Measurements from ENCODE around the gene RADIL.
A peak's percentile ranks its signal among the peaks of the same experiment; 100 is the strongest.
"Not testable (repeated sequence)": the region's sequence is repeated elsewhere in the genome, so short reads cannot be mapped to it uniquely, and the experiment has no call there.

The RADIL gene

DNA sequence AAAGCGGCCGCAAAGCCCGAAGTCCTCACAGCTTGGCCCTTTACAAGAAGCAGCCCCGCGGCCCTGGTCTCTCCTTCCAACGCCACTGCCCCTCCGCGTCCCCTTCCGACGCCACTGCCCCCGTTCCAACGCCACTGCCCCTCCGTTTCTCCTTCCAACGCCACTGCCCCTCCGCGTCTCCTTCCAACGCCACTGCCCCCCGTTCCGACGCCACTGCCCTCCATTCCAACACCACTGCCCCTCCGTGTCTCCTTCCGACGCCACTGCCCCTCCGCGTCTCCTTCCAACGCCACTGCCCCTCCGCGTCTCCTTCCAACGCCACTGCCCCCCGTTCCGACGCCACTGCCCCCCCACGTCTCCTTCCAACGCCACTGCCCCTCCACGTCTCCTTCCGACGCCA lies 75.0 kb downstream of the RADIL start:
- DNase-seq (ENCODE audit: low read depth in 2 of 2) = no peak

DNA sequence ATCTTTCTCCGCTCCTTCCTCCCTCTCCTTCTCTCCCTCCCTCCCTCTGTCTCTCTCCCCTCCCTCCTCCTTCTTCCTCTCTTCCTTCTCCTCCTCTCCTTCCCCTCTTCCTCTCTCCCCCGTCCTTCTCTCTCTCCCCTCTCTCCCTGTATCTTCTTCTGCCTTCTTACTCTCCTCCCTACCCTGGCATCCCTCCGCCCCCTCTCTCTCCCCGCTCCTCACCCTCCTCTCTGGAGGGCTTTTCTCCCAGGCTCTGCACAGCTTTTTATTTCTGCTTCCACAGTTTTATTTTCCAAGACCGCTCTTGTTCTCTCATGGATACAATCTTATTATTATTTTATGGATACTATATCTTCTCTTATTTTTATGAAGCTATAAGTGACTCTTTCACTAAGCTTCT lies 75.5 kb downstream of the RADIL start:
- DNase-seq (ENCODE audit: low read depth in 2 of 2) = no peak

DNA sequence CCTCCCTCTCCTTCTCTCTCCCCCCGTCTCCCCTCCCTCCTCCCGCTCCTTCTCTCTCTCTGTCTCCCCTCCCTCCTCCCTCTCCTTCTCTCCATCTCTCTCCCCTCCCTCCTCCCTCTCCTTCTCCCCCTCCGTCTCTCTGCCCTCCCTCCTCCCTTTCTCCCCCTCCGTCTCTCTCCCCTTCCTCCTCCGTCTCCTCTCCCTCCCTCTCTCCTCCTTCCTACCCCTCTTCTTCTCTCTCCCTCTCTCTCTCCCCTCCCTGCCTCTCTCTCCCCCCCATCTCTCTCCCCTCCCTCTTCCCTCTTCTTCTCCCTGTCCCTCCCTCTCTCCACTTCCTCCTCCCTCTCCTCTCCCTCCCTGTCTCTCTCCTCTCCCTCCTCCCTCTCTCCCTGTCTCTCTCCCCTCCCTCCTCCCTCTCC lies 75.9 kb downstream of the RADIL start:
- no peak for DNase-seq (ENCODE audit: low read depth in 2 of 2)

DNA sequence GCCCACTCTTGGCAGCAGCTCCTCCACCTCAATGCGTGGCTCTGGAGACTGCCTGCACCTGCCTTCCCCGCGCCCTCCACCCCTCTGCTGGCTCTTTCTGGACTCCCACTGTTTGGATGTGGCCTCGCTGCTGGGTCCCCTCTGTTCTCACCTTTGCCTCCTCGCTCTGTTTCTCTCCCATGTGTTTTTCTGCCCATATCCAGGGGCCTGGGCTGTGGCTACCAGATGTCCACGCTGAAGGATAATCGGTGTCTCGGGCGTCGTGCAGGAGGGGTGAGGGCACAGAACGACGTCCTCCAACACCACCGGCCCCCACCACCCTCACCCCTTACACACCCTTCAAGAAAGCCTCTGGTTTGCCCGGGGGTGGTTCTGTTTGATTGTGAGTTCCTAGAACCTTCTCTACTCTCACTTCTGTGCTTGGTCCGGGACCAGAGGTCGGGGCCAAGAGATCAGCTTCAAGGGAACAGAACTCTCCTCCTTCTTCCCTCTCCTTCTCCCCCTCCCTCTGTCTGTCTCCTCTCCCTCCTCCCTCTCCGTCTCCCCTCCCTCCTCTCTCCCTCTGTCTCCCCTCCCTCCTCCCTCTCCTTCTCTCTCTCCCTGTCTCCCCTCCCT lies 76.4 kb downstream of the RADIL start:
- DNase-seq (ENCODE audit: low read depth in 2 of 2) = no peak

DNA sequence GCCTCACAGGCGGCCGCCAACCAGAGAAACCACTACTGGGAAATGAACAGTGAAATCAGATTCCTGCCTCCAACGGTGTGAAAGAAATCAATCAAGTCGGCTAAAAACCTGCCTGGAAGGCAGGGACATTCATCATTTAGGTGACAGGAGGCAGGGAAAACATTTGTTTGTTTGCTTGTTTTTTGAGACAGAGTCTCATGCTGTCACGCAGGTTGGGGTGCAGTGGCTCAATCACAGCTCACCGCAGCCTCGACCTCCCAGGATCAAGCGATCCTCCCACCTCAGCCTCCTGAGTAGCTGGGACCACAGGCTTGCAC lies 77.6 kb downstream of the RADIL start:
- no peak for DNase-seq (ENCODE audit: low read depth in 2 of 2)

DNA sequence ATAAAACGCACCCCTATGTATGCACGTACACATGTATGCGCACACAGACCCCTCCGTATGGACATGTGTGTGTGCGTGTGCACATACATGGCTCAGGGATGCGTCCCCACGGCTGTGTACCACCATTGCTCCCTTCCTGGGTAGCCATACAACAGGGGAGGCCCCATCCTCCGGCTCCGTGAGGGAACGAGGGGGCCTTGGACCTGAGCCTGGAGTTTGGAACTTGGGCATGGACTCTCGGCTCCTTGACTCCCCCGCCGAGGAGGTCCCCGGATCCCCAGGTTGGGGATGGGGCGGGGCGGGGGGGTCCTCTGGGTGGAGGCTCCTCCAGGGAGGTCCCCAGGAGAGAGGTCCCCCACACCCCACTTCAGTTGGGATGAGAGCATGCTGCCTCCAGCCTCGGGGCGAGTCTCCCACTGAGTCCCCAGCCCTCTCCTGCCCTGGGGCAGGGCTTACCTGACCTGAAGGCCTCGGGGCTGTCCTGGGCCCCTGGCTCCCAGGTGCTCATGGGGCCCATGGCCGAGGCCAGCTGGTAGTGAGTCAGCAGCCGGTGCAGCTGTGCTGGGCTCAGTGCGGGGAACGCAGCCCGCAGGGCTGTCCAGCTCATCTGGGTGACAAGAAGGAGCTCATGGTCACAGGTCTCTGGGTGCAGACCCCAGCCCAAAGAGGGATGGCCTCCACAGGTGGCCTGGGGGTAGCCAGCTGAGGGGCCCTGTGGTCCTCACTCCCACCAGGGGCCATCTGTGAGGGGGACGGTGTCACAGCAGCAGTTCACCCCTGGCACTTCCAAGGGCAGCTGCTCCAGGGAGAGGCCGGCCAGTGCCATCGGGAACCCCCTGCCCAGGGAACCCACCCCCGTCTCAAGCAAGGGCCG lies 78.2 kb downstream of the RADIL start:
- DNase-seq (ENCODE audit: low read depth in 2 of 2) = no peak

DNA sequence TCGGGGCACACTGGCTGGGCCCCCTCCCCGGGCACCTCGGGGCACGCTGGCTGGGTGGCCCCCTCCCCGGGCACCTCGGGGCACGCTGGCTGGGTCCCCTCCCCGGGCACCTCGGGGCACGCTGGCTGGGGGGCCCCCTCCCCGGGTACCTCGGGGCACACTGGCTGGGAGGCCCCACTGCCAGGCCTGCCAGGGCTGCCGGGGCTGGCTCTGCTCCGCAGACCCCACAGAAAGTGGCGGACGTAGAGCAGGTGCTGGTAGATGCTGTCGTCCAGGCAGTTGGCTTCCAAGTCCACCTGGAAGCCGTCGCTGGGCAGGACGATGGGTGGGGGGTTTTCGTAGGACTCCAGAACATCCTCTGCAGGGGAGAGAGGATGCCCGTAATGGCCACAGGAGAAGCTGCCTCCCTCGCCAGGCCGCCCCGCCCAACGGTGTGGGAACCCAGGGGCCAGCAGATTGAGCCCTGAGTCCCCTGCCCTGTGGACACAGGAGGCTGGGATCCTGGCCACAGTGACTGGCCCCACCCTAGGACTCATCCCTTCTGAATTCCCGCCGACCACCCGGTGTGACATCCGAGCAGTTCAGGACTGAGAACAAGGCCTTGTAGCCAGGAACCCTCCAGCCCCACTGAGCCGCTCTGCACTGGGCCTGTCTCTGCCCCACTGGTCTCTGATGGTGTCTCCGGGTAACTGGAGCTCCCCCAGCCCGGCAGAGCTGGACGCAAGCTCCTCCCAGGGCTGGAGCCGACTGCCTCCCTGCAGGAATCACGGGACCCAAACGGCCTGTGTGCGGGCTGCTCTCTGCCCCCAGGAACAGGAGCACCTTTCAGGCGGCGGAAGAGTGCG lies 79.9 kb downstream of the RADIL start:
- DNase-seq (ENCODE audit: low read depth in 2 of 2) = no peak

DNA sequence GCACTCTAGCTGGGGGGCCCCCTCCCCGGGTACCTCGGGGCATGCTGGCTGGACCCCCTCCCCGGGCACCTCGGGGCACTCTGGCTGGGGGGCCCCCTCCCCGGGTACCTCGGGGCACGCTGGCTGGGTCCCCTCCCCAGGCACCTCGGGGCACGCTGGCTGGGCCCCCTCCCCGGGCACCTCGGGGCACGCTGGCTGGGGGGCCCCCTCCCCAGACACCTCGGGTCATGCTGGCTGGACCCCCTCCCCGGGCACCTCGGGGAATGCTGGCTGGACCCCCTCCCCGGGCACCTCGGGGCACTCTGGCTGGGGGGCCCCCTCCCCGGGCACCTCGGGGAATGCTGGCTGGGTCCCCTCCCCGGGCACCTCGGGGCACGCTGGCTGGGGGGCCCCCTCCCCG lies 80.9 kb downstream of the RADIL start:
- DNase-seq (ENCODE audit: low read depth in 2 of 2) = not testable (repeated sequence)

DNA sequence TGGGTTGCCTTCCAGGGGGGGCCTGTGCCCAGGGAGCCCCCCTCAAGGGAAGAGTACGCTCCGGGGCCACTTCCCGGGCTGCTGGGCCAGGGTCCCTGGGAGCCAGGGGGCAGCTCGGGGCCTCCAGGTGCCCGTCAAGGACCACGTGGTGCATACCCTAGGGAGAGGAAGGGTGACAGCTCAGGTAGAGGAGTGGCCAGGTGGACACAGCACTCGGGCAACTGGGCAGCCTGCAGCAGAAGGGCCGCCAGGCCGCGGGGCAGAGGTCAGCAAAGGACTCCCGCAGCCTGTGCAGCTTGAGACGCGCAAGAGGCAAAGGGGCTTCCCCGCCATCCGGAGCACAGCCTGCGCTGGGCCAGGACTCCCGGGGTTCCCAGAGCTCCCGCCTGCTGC lies 81.7 kb downstream of the RADIL start:
- no peak for DNase-seq (ENCODE audit: low read depth in 2 of 2)

DNA sequence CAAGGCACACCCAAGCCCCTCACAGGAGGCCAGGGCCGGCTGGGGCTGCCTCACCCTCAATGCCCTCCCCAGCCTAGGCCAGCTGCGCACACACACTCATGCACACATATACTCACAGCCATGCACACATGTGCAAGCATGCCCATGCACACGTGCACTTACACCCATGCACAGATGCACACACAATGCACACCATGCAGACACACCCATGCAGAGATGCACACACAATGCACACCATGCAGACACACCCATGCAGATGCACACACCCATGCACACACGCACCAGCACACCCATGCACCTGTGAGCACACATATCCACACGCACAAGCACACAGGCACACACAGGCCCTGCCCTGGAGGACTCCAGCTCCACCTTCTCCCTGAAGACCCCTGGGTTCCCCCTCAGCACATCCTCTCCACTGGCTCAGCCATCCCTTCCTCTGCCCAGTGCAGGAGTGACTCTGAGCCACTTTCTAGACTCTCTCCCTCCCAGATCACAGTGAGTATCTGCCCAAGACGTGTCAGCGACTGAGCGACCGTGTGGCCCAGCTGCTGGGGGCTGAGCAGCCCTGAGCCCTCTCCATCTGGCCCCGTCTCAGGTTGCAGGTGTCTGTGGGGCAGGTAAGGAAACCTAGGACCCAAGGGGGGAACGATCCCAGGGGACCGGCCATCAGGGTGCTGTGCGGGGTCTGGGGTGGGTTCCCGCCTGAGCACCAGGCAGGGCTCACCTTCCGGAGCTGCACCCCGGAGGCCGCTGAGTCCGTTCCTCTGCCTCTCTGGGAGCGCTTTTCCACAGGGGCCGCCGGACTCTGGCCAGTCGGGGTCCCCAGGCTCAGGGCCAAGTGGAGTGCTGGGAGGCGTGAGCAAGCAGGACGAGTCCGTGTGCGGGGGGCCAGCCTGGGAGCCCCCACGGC lies 82.3 kb downstream of the RADIL start:
- DNase-seq (ENCODE audit: low read depth in 2 of 2) = no peak

DNA sequence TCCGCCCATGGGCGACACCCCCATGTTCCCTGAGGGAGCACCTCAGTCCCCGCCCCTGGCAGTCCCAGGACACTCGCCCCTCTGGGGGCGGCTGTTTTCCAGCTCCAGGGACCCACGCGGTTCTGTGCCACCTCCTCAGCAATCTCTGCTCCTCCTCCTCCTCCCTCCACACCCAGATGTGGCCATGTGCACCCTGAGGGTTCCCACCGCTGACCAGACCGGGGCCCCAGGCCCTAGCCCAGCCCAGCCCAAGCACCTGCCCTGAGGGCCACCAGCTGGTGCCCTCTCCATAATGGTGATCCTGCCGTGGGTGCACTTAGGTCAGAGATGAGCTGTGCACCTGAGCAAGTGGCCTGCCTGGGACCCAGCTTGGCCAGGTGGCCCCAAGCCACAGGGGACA lies 83.0 kb downstream of the RADIL start:
- DNase-seq (ENCODE audit: low read depth in 2 of 2) = no peak

DNA sequence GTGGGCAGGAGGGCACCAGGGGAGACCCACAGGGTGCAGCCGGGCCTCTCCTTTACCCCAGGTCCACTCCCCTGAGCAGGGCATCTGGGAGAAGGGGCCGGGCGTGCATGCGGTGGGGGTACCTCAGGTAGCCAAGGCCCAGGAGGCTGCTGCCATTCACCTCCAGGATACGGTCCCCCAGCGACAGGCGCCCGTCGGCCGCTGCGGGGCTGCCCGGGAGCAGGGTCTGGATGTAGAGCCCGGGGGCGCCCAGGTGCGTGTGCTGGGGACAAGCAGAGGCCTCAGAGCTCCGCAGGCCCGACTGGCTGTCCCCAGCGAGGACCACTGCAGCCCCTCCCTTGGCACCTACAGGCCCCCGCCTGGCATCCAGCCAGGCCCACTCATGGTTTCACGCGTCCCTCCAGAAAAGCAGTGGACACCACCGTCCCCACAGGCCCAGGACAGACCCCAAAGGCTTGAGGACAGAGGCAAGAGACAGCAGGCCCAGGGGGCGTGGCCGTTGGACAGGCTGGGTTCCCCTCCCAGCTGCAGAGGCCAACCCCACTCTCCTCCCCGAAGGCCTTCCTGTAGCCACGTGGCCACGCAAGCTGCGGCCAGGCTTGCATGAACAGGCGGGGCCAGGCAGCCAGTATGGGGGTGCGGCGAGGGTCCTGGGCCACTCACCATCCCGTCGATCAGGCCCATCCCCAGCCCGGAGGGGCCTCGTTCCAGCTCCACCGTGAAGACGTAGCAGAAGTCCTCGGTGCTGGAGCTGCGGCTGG lies 83.8 kb downstream of the RADIL start:
- DNase-seq (ENCODE audit: low read depth in 2 of 2) = no peak

DNA sequence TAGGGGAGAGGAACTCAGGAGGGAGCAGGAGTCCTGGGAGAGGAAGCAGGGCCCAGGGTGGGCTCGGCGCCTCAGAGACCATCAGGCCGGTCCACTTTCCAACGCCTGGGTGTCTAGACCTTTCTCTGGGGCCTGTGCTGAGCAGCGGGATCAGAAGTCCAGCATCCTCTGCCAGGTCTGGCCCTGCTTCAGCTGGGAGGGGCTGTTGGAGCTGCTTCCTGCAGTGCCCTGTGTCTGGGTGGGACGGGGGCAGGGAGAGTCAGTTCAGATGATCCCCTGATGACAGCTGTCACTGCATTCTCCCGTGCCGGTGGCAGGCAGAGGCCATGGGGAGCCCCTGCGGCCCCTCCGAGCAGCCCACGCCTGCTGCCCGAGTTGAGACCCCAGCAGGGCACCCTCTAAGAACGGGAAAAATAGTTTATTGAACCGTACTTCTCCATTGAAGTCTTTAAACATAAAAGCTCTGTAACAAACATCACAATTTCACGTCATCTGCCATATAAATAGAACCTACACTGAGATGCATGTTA lies 84.7 kb downstream of the RADIL start:
- DNase-seq (ENCODE audit: low read depth in 2 of 2) = no peak

DNA sequence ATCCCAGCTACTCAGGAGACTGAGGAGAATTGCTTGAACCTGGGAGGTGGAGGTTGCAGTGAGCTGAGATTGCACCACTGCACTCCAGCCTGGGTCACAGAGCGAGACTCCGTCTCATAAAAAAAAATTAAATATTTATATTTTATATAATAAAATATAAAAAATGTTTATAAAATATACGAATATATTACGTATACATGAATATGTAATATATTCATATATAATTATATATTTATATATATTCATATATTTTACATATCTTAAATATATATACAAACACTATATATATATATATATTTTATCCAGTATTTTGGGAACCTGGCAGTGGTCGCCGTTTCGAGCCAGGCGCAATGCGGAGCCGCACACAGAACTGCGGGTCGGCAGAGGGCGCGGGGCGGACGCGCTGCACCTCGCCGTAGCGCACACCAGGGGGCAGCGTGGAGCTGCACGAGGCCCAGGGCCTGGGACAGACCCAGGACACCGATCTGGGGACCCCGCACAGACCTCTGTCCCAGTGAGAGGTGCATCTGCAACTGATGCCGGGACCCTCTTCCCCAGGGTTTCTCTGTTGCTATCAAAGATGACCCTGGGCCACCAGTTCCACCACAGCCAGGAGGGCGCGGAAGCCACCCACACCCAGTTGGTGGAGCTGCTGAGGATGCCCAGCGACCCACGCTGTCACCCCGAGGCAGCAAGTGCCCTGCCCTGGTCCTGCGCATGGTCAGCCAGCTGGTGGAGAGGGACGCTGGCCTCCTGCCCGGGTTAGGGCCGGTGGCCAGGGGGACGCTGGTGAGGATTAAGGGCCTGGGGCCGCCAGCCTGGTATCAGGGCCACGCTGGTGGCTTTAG lies 85.4 kb downstream of the RADIL start:
- DNase-seq (ENCODE audit: low read depth in 2 of 2) = peak; percentile 32 to 65

DNA sequence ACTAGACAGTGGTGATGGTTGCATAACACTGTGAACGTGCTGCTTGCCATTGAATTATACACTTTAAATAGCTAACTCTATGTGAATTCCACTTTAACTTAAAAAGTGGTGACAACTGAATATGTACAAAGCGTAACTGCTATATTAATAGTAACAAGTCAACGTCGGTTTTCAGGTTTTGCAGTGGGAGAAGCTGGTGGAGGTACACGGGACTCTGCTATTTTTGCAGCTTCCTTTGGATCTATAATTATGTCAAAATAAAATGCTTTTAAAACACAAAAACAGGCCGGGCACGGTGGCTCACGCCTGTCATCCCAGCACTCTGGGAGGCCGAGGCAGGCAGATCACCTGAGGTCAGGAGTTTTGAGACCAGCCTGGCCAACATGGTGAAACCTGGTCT lies 87.1 kb downstream of the RADIL start:
- no peak for DNase-seq (ENCODE audit: low read depth in 2 of 2)

DNA sequence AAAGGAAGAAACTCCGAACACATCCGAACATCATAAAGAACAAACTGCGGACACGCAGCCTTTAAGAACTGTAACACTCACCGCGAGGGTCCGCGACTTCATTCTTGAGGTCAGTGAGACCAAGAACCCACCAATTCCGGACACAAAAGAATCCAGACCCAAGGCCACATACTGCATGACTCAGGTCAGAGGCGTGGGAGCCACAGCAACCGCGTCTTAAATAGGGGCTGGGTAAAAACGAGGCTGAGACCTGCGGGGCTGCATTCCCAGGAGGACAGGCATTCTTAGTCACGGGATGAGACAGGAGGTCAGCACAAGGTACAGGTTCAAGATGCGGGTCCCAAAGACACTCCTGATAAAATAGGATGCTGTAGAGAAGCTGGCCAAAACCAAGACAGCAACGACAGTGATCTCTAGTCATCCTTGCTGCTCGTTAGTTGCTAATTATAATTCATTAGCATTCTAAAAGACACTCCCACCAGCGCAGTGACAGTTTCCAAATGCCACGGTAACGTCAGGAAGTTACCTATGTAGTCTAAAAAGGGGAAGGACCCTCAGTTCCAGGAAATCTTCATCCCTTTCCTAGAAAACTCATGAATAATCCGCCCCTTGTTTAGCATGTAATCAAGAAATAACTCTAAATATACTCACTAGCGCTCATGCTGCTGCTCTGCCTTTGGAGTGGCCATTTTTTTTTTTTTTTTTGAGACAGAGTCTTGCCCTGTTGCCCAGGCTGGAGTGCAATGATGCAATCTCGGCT lies 88.7 kb downstream of the RADIL start:
- no peak for DNase-seq (ENCODE audit: low read depth in 2 of 2)

DNA sequence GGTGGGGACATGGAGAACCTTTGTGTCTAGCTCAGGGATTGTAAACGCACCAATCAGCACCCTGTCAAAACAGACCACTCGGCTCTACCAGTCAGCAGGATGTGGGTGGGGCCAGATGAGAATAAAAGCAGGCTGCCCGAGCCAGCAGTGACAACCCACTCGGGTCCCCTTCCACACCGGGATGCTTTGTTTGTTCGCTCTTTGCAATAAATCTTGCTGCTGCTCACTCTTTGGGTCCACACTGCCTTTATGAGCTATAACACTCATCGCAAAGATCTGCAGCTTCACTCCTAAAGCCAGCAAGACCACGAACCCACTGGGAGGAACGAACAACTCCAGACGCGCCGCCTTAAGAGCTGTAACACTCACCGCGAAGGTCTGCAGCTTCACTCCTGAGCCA lies 89.3 kb downstream of the RADIL start:
- DNase-seq (ENCODE audit: low read depth in 2 of 2) = not testable (repeated sequence)

DNA sequence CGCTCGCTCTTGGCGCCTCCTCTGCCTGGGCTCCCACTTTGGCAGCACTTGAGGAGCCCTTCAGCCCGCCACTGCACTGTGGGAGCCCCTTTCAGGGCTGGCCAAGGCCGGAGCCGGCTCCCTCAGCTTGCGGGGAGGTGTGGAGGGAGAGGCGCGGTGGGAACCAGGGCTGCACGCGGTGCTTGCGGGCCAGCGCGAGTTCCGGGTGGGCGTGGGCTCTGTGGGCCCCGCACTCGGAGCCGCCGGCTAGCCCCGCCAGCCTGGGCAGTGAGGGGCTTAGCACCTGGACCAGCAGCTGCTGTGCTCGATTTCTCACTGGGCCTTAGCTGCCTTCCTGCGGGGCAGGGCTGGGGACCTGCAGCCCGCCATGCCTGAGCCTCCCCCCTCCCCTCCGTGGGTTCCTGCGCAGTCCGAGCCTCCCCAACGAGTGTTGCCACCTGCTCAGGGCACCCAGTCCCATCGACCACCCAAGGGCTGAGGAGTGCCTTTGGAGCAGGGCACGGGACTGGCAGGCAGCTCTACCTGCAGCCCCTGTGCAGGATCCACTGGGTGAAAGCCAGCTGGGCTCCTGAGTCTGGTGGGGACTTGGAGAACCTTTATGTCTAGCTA lies 90.0 kb downstream of the RADIL start:
- not testable (repeated sequence) for DNase-seq (ENCODE audit: low read depth in 2 of 2)

Data from stimulated activated CD4-positive, alpha-beta T cell treated with anti-CD3 and anti-CD28 coated beads, Interleukin-15, amount 100 ng/mL, for 48 hours (primary cell).